ENCODE measurements around the gene WNT3.

Gene WNT3

DNA sequence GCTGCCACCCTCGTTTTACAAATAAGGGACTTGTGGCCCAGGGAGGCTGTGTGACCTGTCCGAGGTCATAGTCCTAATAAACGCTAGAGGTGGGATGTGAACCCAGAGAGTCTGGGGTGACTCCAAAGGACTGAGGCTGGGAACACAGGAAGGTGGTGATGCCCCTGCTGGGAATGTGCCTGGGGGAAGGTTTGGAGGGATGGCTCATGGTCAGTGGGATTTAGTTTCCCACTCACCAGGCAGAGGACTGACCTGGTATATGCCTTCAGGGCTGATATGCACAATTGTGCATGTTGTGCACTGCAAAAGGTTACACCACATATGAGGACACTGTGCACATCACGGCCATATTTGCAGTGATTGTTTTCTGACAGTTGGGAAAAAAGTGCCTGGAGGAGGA lies 19.0 kb upstream of the WNT3 start:
- peaks cover under 1% of the 10 kb centered on the region in 2 donors for H3K9me3 ChIP-seq (ENCODE audit: control insufficient read depth in 2 of 2, low read length in 2 of 2)
- H3K4me3 ChIP-seq (ENCODE audit: low read length in 2 of 2), result no peak overlapping the region
- H3K9ac ChIP-seq (ENCODE audit: low read depth in 1 of 2, low read length in 2 of 2), result no peak overlapping the region
- H3K4me1 ChIP-seq (ENCODE audit: control insufficient read depth in 2 of 2, insufficient read depth in 2 of 2, low read length in 2 of 2), result no peaks in the 10 kb centered on the region
- no peaks in the 10 kb centered on the region for H3K36me3 ChIP-seq (ENCODE audit: control insufficient read depth in 2 of 2, insufficient read depth in 2 of 2, low read length in 2 of 2)
- H3K27ac ChIP-seq (ENCODE audit: low read depth in 2 of 2, low read length in 2 of 2), result no peak overlapping the region
- peaks cover 10 to 14% of the 10 kb centered on the region in 2 donors for H3K27me3 ChIP-seq (ENCODE audit: control insufficient read depth in 2 of 2, insufficient read depth in 2 of 2, low read length in 2 of 2)

DNA sequence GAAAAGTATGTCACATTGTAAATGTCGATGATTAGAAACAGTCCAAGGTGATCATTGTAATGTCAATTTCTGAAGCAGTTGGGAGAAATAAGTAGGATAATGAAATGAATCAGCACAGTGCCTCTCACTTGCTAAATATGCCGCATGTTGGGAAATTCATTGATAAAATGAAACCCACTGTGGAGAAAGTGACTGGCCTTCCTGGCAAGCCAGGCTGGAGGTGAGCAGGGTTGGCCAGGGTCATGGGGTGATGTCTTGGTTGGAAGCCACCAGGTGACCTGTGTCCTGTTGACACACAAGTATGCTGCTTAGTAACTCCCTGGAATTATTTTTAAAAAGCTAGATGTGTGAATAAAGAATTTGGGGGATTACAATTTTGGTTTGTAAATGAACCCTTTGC lies 18.0 kb upstream of the WNT3 start:
- no peak overlapping the region for H3K27ac ChIP-seq (ENCODE audit: low read depth in 2 of 2, low read length in 2 of 2)

DNA sequence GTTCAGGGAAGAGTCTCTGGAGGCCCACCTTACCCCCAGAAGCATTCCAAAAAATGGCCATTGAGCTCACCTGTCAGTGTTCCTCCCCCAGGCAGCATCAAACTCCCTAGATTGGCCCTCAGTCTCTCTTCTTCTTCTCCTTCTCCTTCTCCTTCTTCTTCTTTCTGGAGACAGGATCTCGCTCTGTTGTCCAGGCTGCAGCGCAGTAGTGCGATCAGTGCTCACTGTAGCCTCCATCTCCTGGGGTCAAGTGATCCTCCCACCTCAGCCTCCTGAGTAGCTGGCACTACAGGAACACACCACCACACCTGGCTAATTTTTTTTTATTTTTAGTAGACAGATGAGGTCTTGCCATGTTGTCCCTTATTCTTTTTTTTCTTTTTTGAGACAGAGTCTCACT lies 16.4 kb upstream of the WNT3 start:
- Histone ChIP-seq H3K9me3 (ENCODE audit: control insufficient read depth in 2 of 2, low read length in 2 of 2) (no peaks in the 10 kb centered on the region), H3K9ac (ENCODE audit: low read depth in 1 of 2, low read length in 2 of 2) (no peak overlapping the region), H3K4me1 (ENCODE audit: control insufficient read depth in 2 of 2, insufficient read depth in 2 of 2, low read length in 2 of 2) (no peaks in the 10 kb centered on the region), H3K27me3 (ENCODE audit: control insufficient read depth in 2 of 2, insufficient read depth in 2 of 2, low read length in 2 of 2) (peaks cover 0 to 2% of the 10 kb centered on the region in 2 donors), H3K36me3 (ENCODE audit: control insufficient read depth in 2 of 2, insufficient read depth in 2 of 2, low read length in 2 of 2) (no peaks in the 10 kb centered on the region), H3K4me3 (ENCODE audit: low read length in 2 of 2) (no peak overlapping the region), H3K27ac (ENCODE audit: low read depth in 2 of 2, low read length in 2 of 2) (no peak overlapping the region)

More for the DNA sequence above, 18.0 kb upstream of the WNT3 start:
- no peaks in the 10 kb centered on the region for H3K36me3 ChIP-seq (ENCODE audit: control insufficient read depth in 2 of 2, insufficient read depth in 2 of 2, low read length in 2 of 2)
- peaks cover 6 to 8% of the 10 kb centered on the region in 2 donors for H3K27me3 ChIP-seq (ENCODE audit: control insufficient read depth in 2 of 2, insufficient read depth in 2 of 2, low read length in 2 of 2)
- H3K9me3 ChIP-seq (ENCODE audit: control insufficient read depth in 2 of 2, low read length in 2 of 2), result no peaks in the 10 kb centered on the region
- H3K4me3 ChIP-seq (ENCODE audit: low read length in 2 of 2), result no peak overlapping the region
- H3K4me1 ChIP-seq (ENCODE audit: control insufficient read depth in 2 of 2, insufficient read depth in 2 of 2, low read length in 2 of 2), result no peaks in the 10 kb centered on the region
- no peak overlapping the region for H3K9ac ChIP-seq (ENCODE audit: low read depth in 1 of 2, low read length in 2 of 2)

DNA sequence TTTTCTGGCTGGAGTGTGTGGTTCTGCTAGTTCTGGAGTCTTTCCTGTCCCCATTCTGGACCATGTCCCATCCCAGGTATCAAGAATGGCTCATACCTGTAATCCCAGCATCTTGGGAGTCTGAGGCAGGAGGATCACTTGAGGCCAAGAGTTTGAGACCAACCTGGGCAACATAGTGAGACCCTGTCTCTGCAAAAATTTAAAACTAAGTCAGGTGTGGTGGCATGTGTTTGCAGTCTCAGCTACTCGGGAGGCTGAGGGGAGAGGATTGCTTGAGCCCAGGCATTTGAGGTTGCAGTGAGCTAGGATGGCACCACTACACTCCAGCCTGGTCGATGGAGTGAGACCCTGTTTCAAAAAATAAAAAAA lies 15.3 kb upstream of the WNT3 start:
- Histone ChIP-seq H3K9ac (ENCODE audit: low read depth in 1 of 2, low read length in 2 of 2) (no peak overlapping the region), H3K4me1 (ENCODE audit: control insufficient read depth in 2 of 2, insufficient read depth in 2 of 2, low read length in 2 of 2) (no peaks in the 10 kb centered on the region), H3K27me3 (ENCODE audit: control insufficient read depth in 2 of 2, insufficient read depth in 2 of 2, low read length in 2 of 2) (peaks cover 0 to 4% of the 10 kb centered on the region in 2 donors), H3K9me3 (ENCODE audit: control insufficient read depth in 2 of 2, low read length in 2 of 2) (no peaks in the 10 kb centered on the region), H3K4me3 (ENCODE audit: low read length in 2 of 2) (no peak overlapping the region), H3K36me3 (ENCODE audit: control insufficient read depth in 2 of 2, insufficient read depth in 2 of 2, low read length in 2 of 2) (no peaks in the 10 kb centered on the region), H3K27ac (ENCODE audit: low read depth in 2 of 2, low read length in 2 of 2) (no peak overlapping the region)

DNA sequence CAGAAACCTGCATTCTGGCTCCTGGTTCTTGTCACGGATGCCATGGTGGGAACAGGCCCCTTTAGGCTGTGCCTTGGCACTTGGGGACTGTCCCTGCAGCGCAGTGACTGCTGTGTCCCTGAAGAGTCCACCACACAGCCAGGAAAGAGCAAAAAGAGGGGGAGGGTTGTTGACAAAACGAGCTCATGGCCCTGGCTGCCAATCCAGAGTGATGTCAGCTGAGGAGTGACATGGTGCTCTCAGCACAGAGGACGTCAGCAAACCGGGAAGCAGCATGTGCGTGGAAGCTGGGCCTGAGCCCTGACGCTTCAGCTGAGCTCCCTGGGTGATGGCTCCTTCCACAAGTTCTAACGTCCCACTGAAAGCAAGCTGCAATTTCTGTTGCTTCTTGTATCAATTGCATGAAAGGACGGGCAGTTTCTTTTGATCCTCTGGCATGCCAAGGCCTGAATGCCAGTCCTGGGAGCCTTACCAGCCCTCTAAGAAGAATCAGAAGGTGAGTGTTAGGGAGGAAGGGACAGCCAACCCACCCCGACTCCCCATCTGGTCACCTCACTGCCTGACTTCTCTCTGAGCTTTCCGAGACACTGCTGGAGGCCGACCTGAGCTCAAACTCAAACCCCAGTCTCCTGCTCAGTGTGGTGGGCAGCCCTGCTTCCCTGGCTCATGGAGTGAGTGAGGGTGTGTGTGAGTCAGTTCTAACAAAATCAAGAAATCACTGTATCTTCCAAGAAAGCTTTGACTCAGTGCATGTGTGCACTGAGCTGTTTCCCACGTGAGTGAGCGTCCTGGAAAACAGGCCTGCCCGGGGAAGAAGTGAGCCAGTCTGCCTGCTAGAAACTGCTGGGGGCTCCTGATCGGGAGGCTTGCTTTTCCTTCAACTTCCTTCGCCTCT lies 14.7 kb upstream of the WNT3 start:
- no peak overlapping the region for H3K27ac ChIP-seq (ENCODE audit: low read depth in 2 of 2, low read length in 2 of 2)

DNA sequence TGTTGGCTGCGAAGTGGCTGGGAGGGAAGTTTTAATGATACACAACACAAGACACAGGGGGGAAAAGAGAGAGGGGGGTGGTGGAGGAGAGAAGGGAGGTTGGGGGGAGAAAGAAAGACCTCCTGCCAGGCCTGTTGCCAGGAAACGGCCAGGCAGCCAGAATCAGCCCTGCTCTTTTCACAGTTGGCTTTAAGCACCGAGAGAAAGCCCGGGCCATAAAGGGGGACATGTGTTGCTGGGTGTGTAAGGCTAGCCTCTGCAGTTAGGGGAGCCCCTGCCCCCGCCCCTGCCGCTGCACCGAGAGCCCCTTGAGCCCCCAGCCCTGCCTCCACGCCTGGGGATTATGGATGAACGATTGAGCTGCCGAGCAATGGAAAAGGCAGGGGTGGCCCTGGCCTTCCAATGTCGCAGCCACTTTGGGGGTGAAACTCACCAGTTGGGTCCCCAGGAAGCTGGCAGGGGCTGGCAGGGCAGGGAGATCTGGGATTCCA lies 13.9 kb upstream of the WNT3 start:
- H3K27me3 ChIP-seq (ENCODE audit: control insufficient read depth in 2 of 2, insufficient read depth in 2 of 2, low read length in 2 of 2), result peaks cover 0 to 2% of the 10 kb centered on the region in 2 donors
- H3K9me3 ChIP-seq (ENCODE audit: control insufficient read depth in 2 of 2, low read length in 2 of 2), result no peaks in the 10 kb centered on the region
- no peaks in the 10 kb centered on the region for H3K36me3 ChIP-seq (ENCODE audit: control insufficient read depth in 2 of 2, insufficient read depth in 2 of 2, low read length in 2 of 2)
- H3K27ac ChIP-seq (ENCODE audit: low read depth in 2 of 2, low read length in 2 of 2), result no peak overlapping the region
- H3K4me3 ChIP-seq (ENCODE audit: low read length in 2 of 2), result no peak overlapping the region
- H3K4me1 ChIP-seq (ENCODE audit: control insufficient read depth in 2 of 2, insufficient read depth in 2 of 2, low read length in 2 of 2), result no peaks in the 10 kb centered on the region
- H3K9ac ChIP-seq (ENCODE audit: low read depth in 1 of 2, low read length in 2 of 2), result no peak overlapping the region

More for the DNA sequence above, 14.7 kb upstream of the WNT3 start:
- H3K27me3 ChIP-seq (ENCODE audit: control insufficient read depth in 2 of 2, insufficient read depth in 2 of 2, low read length in 2 of 2), result peaks cover 0 to 4% of the 10 kb centered on the region in 2 donors
- no peaks in the 10 kb centered on the region for H3K4me1 ChIP-seq (ENCODE audit: control insufficient read depth in 2 of 2, insufficient read depth in 2 of 2, low read length in 2 of 2)
- no peak overlapping the region for H3K9ac ChIP-seq (ENCODE audit: low read depth in 1 of 2, low read length in 2 of 2)
- H3K4me3 ChIP-seq (ENCODE audit: low read length in 2 of 2), result no peak overlapping the region
- no peaks in the 10 kb centered on the region for H3K9me3 ChIP-seq (ENCODE audit: control insufficient read depth in 2 of 2, low read length in 2 of 2)
- no peaks in the 10 kb centered on the region for H3K36me3 ChIP-seq (ENCODE audit: control insufficient read depth in 2 of 2, insufficient read depth in 2 of 2, low read length in 2 of 2)

DNA sequence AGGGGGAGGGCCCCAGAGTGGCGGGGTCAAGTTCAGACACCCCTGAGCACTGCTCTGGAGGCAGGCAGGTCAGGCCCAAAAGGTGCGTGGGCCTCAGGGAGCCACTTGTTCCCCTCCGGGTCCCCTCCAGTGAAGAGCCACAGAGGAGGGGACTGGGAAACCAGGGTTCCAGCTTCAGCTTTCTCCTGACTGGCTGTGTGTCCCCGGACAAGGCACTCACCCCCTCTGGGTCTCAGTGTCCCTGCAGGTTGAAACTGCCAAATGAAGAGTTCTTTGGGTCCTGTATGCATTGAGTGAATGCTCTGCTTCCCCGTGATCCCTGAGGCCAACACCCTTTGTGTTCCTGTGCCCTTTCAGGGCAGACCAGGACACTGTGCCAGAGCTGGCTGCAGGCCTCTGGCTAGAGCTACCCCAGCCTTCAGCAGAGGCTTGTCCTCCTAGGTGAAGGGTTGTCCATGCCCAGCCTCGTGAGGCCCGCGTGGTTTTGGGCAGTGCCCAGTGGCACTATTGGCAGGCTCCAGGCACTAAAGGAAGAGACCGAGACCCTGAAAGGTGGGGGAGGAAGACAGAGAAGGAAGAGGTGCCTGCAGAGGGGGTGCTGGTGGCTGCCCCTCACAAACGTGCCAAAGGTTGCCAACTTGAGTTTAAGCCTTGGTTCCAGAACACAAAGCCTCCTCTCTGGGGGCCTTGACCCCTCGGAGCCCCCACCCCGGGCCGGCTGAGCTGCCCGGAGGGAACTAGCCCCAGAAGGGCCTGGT lies 13.3 kb upstream of the WNT3 start:
- H3K27ac ChIP-seq (ENCODE audit: low read depth in 2 of 2, low read length in 2 of 2), result no peak overlapping the region
- H3K4me3 ChIP-seq (ENCODE audit: low read length in 2 of 2), result no peak overlapping the region
- H3K4me1 ChIP-seq (ENCODE audit: control insufficient read depth in 2 of 2, insufficient read depth in 2 of 2, low read length in 2 of 2), result no peaks in the 10 kb centered on the region
- H3K36me3 ChIP-seq (ENCODE audit: control insufficient read depth in 2 of 2, insufficient read depth in 2 of 2, low read length in 2 of 2), result no peaks in the 10 kb centered on the region
- no peak overlapping the region for H3K9ac ChIP-seq (ENCODE audit: low read depth in 1 of 2, low read length in 2 of 2)
- H3K9me3 ChIP-seq (ENCODE audit: control insufficient read depth in 2 of 2, low read length in 2 of 2), result no peaks in the 10 kb centered on the region
- peaks cover 0 to 2% of the 10 kb centered on the region in 2 donors for H3K27me3 ChIP-seq (ENCODE audit: control insufficient read depth in 2 of 2, insufficient read depth in 2 of 2, low read length in 2 of 2)

DNA sequence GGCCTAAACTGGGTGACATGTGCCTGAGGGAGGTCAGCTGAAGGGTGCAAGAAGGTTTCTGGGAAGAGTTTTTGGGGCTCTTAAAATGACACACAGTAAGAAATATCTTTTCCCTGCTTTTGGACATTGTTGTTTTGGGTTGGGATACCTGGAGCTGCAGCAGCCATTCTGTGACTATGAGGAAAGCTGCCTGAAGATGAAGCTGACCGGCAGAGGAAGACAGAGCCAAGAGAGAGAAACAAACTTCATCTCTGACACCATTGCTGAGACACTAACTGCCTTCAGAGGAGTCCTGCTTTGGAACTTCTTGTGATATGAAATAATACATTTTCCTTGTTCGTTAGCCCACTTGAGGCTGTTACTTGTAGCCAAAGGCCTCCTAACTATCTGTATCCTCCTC lies 8.8 kb upstream of the WNT3 start:
- Histone ChIP-seq H3K9ac (ENCODE audit: low read depth in 1 of 2, low read length in 2 of 2) (no peak overlapping the region), H3K4me3 (ENCODE audit: low read length in 2 of 2) (no peak overlapping the region), H3K36me3 (ENCODE audit: control insufficient read depth in 2 of 2, insufficient read depth in 2 of 2, low read length in 2 of 2) (no peaks in the 10 kb centered on the region), H3K9me3 (ENCODE audit: control insufficient read depth in 2 of 2, low read length in 2 of 2) (no peaks in the 10 kb centered on the region), H3K27me3 (ENCODE audit: control insufficient read depth in 2 of 2, insufficient read depth in 2 of 2, low read length in 2 of 2) (peaks cover 4 to 7% of the 10 kb centered on the region in 2 donors), H3K27ac (ENCODE audit: low read depth in 2 of 2, low read length in 2 of 2) (no peak overlapping the region), H3K4me1 (ENCODE audit: control insufficient read depth in 2 of 2, insufficient read depth in 2 of 2, low read length in 2 of 2) (no peaks in the 10 kb centered on the region)

DNA sequence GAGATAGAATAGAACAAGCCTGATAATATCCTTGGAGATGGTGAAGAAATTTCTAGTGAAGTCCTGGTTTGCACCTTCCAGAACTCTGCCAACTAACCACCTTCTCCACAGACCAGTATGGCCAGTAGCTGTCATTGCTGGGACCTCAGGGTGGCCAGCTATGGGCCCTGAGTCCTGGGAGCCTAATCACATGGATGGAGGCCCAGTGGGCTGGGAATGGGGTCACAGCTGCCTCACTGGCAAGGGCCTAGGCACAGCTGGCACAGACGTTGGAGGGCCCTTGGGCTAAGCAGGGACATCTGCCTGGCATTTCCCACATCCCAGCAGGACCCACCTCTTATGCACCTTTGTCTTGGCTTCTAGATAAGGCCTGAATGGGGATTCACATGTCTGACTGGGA lies 7.6 kb upstream of the WNT3 start:
- Histone ChIP-seq H3K27ac (ENCODE audit: low read depth in 2 of 2, low read length in 2 of 2) (no peak overlapping the region), H3K27me3 (ENCODE audit: control insufficient read depth in 2 of 2, insufficient read depth in 2 of 2, low read length in 2 of 2) (peaks cover 14 to 17% of the 10 kb centered on the region in 2 donors), H3K4me1 (ENCODE audit: control insufficient read depth in 2 of 2, insufficient read depth in 2 of 2, low read length in 2 of 2) (no peaks in the 10 kb centered on the region), H3K9me3 (ENCODE audit: control insufficient read depth in 2 of 2, low read length in 2 of 2) (no peaks in the 10 kb centered on the region), H3K36me3 (ENCODE audit: control insufficient read depth in 2 of 2, insufficient read depth in 2 of 2, low read length in 2 of 2) (no peaks in the 10 kb centered on the region), H3K4me3 (ENCODE audit: low read length in 2 of 2) (no peak overlapping the region), H3K9ac (ENCODE audit: low read depth in 1 of 2, low read length in 2 of 2) (no peak overlapping the region)

DNA sequence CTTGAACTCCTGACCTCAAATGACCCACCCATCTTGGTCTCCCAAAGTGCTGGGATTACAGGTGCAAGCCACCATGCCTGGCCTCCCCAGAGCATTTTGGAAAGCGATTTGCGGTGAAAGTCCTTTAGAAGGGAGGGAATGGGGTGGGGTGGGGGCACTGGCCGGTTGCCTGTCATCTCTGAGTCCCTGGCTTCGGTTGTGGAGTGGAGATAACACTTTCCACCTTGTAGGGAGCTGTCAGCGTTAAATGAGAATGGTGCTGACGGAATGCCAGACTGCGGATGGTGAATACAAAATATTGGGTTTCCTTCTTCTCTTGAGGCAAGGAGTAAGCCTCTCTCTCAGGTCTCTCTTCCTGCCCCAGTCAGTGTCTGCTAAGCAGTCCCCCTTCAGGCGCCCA lies 5.2 kb upstream of the WNT3 start:
- Histone ChIP-seq H3K27ac (ENCODE audit: low read depth in 2 of 2, low read length in 2 of 2) (no peak overlapping the region), H3K9ac (ENCODE audit: low read depth in 1 of 2, low read length in 2 of 2) (no peak overlapping the region), H3K36me3 (ENCODE audit: control insufficient read depth in 2 of 2, insufficient read depth in 2 of 2, low read length in 2 of 2) (no peaks in the 10 kb centered on the region), H3K4me3 (ENCODE audit: low read length in 2 of 2) (no peak overlapping the region), H3K4me1 (ENCODE audit: control insufficient read depth in 2 of 2, insufficient read depth in 2 of 2, low read length in 2 of 2) (no peaks in the 10 kb centered on the region), H3K27me3 (ENCODE audit: control insufficient read depth in 2 of 2, insufficient read depth in 2 of 2, low read length in 2 of 2) (peaks cover 36 to 40% of the 10 kb centered on the region in 2 donors), H3K9me3 (ENCODE audit: control insufficient read depth in 2 of 2, low read length in 2 of 2) (no peaks in the 10 kb centered on the region)

Measured in mucosa of rectum (tissue), 2 donors.